Measurements from ENCODE around the gene GUCY1B1. TPM values are rescaled to one million over a fixed set of nuclear protein-coding genes. Genes with fewer than 3 reads are reported as not detected.

The GUCY1B1 gene
- total and polyA plus RNA-seq, 12 donors = 10.7 to 29.9 (median 17.1) TPM

DNA sequence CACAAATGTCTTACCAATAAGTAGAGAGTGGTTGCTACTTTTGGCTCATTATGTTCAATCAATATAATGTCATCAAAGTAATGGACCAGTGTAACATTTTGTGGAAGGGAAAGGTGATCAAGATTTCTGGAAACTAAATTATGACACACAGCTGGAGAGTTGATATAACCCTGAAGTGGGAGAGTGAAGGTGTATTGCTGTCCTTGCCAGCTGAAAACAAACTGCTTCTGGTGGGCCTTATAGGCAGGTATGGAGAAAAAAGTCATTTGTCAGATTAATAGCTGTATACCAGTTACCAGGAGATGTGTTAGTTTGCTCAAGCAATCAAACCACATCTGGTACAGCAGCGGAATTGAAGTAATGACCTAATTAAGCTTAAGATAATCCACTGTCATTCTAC lies 17.3 kb upstream of the GUCY1B1 start:
- Histone ChIP-seq H3K36me3 (no peaks in the 10 kb centered on the region), H3K27ac (no peak overlapping the region), H3K27me3 (no peaks in the 10 kb centered on the region), H3K9me3 (no peaks in the 10 kb centered on the region), H3K4me1 (no peaks in the 10 kb centered on the region), H3K4me3 (no peak overlapping the region)
- WGBS, 2 donors = 98 to 100% methylated on average over 1 of the region's 1 CpG
- intact Hi-C loops (cut with DNase I) = no loop called here
- no peak for DNase-seq
- ATAC-seq = no peak
- TF ChIP-seq, protein P1, sequence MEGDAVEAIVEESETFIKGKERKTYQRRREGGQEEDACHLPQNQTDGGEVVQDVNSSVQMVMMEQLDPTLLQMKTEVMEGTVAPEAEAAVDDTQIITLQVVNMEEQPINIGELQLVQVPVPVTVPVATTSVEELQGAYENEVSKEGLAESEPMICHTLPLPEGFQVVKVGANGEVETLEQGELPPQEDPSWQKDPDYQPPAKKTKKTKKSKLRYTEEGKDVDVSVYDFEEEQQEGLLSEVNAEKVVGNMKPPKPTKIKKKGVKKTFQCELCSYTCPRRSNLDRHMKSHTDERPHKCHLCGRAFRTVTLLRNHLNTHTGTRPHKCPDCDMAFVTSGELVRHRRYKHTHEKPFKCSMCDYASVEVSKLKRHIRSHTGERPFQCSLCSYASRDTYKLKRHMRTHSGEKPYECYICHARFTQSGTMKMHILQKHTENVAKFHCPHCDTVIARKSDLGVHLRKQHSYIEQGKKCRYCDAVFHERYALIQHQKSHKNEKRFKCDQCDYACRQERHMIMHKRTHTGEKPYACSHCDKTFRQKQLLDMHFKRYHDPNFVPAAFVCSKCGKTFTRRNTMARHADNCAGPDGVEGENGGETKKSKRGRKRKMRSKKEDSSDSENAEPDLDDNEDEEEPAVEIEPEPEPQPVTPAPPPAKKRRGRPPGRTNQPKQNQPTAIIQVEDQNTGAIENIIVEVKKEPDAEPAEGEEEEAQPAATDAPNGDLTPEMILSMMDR (IDR thresholded peaks at IDR 0.05) = no peak

DNA sequence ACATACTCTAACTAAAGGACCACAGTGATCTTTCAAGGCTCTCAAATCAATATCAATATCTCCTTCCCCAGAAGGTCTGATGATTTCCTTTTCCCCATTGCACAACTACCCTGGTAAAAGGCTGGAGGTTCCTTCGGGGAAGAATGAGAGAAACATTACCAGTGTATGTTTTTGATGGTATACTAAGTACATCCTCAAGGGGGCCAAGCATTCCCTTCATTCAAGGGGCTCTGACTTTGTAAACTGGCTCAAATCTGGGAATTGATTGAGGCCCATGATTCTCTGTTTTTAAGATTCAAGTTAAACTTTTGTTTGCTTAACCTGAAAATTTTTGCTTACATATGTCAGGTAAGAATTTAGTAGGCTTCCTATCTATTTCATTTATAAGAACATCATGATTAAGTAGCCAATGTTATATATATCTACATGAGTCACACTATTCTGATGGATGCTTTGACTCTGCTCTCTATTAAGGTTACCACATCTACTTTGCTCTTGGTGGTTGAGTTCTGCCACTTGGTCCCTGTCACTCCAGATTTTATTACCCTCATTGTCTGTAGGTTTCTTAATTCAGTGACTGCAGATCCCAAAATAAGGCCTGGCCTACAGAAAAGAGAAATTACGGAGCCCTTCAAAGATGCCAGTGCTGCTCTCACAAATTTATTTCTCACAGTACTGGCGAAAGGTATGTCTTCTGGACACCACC lies 16.4 kb upstream of the GUCY1B1 start:
- Histone ChIP-seq H3K9me3 (no peaks in the 10 kb centered on the region), H3K27ac (no peak overlapping the region), H3K36me3 (no peaks in the 10 kb centered on the region), H3K27me3 (no peaks in the 10 kb centered on the region), H3K4me1 (no peaks in the 10 kb centered on the region), H3K4me3 (no peak overlapping the region)
- TF ChIP-seq, protein P1 (IDR thresholded peaks at IDR 0.05) = no peak
- WGBS, 2 donors = 81 to 92% methylated on average over 3 of the region's 3 CpGs
- DNase-seq = no peak
- intact Hi-C loops (cut with DNase I) = no loop called here
- ATAC-seq = no peak

DNA sequence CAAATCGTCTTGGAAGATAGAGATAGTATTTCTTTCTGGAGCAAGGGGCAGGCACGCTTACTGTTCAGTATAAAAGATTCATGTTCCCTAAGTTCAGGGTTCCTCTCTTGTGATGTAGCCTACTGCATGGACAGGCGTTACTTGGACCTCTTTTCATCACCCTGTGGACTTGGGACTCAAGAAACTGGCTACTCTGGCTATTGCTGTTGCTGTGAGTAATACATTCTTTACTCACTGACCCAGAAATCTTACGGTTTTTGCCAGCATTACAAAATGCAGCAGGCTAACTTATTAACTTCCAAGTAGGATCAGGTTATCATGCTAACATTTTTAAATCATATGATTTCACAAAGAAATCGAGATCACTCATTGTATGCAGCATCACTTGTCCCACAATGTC lies 12.8 kb upstream of the GUCY1B1 start:
- intact Hi-C loops (cut with DNase I) = no loop called here
- no peak overlapping the region for H3K4me3 ChIP-seq
- no peaks in the 10 kb centered on the region for H3K9me3 ChIP-seq
- H3K27me3 ChIP-seq = no peaks in the 10 kb centered on the region
- H3K4me1 ChIP-seq = no peaks in the 10 kb centered on the region
- H3K27ac ChIP-seq = no peak overlapping the region
- ATAC-seq (peak in 3 of 8 donors; percentile 37 to 71 (median 42)), DNase-seq (no peak)
- H3K36me3 ChIP-seq = no peaks in the 10 kb centered on the region
- WGBS, 2 donors = 79 to 84% methylated on average over 5 of the region's 5 CpGs
- TF ChIP-seq, protein P1 (IDR thresholded peaks at IDR 0.05) = no peak

DNA sequence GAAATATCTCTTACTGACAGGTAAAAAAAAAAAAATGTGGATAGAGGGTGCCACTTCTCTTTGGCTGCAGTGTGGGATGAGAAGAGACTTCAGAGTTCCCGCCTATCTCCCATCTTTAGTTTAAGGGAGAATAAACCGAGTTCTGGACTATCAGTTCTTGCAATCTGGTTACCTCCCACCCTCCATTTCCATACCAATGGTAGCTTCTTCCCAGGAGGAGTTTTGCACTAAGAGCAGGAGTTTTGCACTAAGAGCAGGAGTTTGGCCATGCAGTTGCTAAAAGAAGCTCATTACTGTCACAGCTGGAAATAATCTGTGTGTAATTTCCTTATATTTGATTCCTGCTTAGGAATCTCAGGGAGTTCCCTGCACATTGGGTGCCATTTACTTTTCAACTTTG lies 10.8 kb upstream of the GUCY1B1 start:
- intact Hi-C loops (cut with DNase I) = no loop called here
- H3K4me3 ChIP-seq = no peak overlapping the region
- no peaks in the 10 kb centered on the region for H3K36me3 ChIP-seq
- H3K27me3 ChIP-seq = no peaks in the 10 kb centered on the region
- TF ChIP-seq, protein P1 (IDR thresholded peaks at IDR 0.05) = no peak
- H3K27ac ChIP-seq = no peak overlapping the region
- DNase-seq (no peak), ATAC-seq (no peak)
- H3K9me3 ChIP-seq = no peaks in the 10 kb centered on the region
- 80 to 83% methylated on average over 2 of the region's 2 CpGs for WGBS, 2 donors
- no peaks in the 10 kb centered on the region for H3K4me1 ChIP-seq
